Nephron progenitor cell (in vitro differentiated cells): ENCODE results near the gene GIMAP7.
"Not testable (repeated sequence)": the region's sequence is repeated elsewhere in the genome, so short reads cannot be mapped to it uniquely, and the experiment has no call there.

ENCODE experiments used
- DNase-seq: peaks from one replicate; pipeline ENCODE4 v3.0.0; 2021
- H3K27ac Mint-ChIP-seq: 2 replicates; pipeline ENCODE4 v1.8.0; 2021; ENCODE audit warnings: mild to moderate bottlenecking, moderate library complexity, mixed read lengths
- H3K27me3 Mint-ChIP-seq: 2 replicates; pipeline ENCODE4 v1.8.0; 2021; ENCODE audit warnings: mild to moderate bottlenecking, low read depth, mixed read lengths; ENCODE audit not compliant: poor library complexity
- H3K36me3 Mint-ChIP-seq: 2 replicates; pipeline ENCODE4 v1.8.0; 2021; ENCODE audit warnings: low read depth, mixed read lengths
- H3K4me1 Mint-ChIP-seq: 2 replicates; pipeline ENCODE4 v1.8.0; 2021; ENCODE audit warnings: mixed read lengths
- H3K4me3 Mint-ChIP-seq: 2 replicates; pipeline ENCODE4 v1.8.0; 2021; ENCODE audit warnings: mild to moderate bottlenecking, moderate library complexity, mixed read lengths
- H3K9me3 Mint-ChIP-seq: 2 replicates; pipeline ENCODE4 v1.8.0; 2021; ENCODE audit warnings: mild to moderate bottlenecking, moderate library complexity, mixed read lengths
- CTCF ChIP-seq: fragments of 200-600 bp; sonication (generic); IDR thresholded peaks from 2 replicates; pipeline ENCODE4 v1.5.0; 2021; ENCODE audit warnings: antibody characterized with exemption

Gene GIMAP7

GRCh38 chr7:150515248-150516147, 826 bp downstream of the GIMAP7 start:
- no peak overlapping the region for H3K4me3 Mint-ChIP-seq
- peaks cover 4% of the 10 kb centered on the region for H3K27me3 Mint-ChIP-seq
- H3K4me1 Mint-ChIP-seq: no peaks in the 10 kb centered on the region
- DNase-seq: no peak
- peaks cover 7% of the 10 kb centered on the region for H3K9me3 Mint-ChIP-seq
- no peaks in the 10 kb centered on the region for H3K36me3 Mint-ChIP-seq
- no peak for TF ChIP-seq CTCF
- no peak overlapping the region for H3K27ac Mint-ChIP-seq

GRCh38 chr7:150516956-150517745, 2.5 kb downstream of the GIMAP7 start:
- H3K27ac Mint-ChIP-seq: no peak overlapping the region
- H3K9me3 Mint-ChIP-seq: no peaks in the 10 kb centered on the region
- no peaks in the 10 kb centered on the region for H3K36me3 Mint-ChIP-seq
- peaks cover 4% of the 10 kb centered on the region for H3K27me3 Mint-ChIP-seq
- TF ChIP-seq CTCF: no peak
- H3K4me1 Mint-ChIP-seq: no peaks in the 10 kb centered on the region
- H3K4me3 Mint-ChIP-seq: no peak overlapping the region
- DNase-seq: no peak

GRCh38 chr7:150519310-150519709, 4.6 kb downstream of the GIMAP7 start:
- Mint-ChIP-seq H3K27me3 (peaks cover 4% of the 10 kb centered on the region), H3K36me3 (no peaks in the 10 kb centered on the region), H3K4me1 (no peaks in the 10 kb centered on the region), H3K4me3 (no peak overlapping the region), H3K27ac (no peak overlapping the region), H3K9me3 (no peaks in the 10 kb centered on the region)
- no peak for DNase-seq
- no peak for TF ChIP-seq CTCF

- no peak overlapping the region for H3K4me3 Mint-ChIP-seq
- no peak overlapping the region for H3K27ac Mint-ChIP-seq
- no peak for TF ChIP-seq CTCF
- no peaks in the 10 kb centered on the region for H3K36me3 Mint-ChIP-seq
- no peaks in the 10 kb centered on the region for H3K9me3 Mint-ChIP-seq
- H3K4me1 Mint-ChIP-seq: no peaks in the 10 kb centered on the region
- peaks cover 5% of the 10 kb centered on the region for H3K27me3 Mint-ChIP-seq
- DNase-seq: no peak
Observed at GRCh38 chr7:150520145-150520544, 5.5 kb downstream of the GIMAP7 start.

GRCh38 chr7:150522931-150523330, 8.3 kb downstream of the GIMAP7 start:
- not testable (repeated sequence) for H3K36me3 Mint-ChIP-seq, H3K4me3 Mint-ChIP-seq

GRCh38 chr7:150524018-150524417, 9.3 kb downstream of the GIMAP7 start:
- peaks cover 3% of the 10 kb centered on the region for H3K27me3 Mint-ChIP-seq
- DNase-seq: no peak
- no peaks in the 10 kb centered on the region for H3K4me1 Mint-ChIP-seq
- peaks cover 14% of the 10 kb centered on the region for H3K9me3 Mint-ChIP-seq
- H3K4me3 Mint-ChIP-seq: no peak overlapping the region
- no peaks in the 10 kb centered on the region for H3K36me3 Mint-ChIP-seq
- TF ChIP-seq CTCF: no peak
- no peak overlapping the region for H3K27ac Mint-ChIP-seq

More at GRCh38 chr7:150522931-150523330, 8.3 kb downstream of the GIMAP7 start:
- not testable (repeated sequence) for H3K9me3 Mint-ChIP-seq, DNase-seq, H3K4me1 Mint-ChIP-seq, H3K27me3 Mint-ChIP-seq, H3K27ac Mint-ChIP-seq
